ENCODE data around the gene RHOD. TPM values are rescaled to one million over a fixed set of nuclear protein-coding genes. Genes with fewer than 3 reads are reported as not detected.

RHOD gene
- total and polyA plus RNA-seq, 10 of the 15 experiments (the other 5 are each of a cell fraction or from before 2014, with no cell fraction given): 0.15 to 2.6 (median 1.9) TPM; not detected in 2

DNA sequence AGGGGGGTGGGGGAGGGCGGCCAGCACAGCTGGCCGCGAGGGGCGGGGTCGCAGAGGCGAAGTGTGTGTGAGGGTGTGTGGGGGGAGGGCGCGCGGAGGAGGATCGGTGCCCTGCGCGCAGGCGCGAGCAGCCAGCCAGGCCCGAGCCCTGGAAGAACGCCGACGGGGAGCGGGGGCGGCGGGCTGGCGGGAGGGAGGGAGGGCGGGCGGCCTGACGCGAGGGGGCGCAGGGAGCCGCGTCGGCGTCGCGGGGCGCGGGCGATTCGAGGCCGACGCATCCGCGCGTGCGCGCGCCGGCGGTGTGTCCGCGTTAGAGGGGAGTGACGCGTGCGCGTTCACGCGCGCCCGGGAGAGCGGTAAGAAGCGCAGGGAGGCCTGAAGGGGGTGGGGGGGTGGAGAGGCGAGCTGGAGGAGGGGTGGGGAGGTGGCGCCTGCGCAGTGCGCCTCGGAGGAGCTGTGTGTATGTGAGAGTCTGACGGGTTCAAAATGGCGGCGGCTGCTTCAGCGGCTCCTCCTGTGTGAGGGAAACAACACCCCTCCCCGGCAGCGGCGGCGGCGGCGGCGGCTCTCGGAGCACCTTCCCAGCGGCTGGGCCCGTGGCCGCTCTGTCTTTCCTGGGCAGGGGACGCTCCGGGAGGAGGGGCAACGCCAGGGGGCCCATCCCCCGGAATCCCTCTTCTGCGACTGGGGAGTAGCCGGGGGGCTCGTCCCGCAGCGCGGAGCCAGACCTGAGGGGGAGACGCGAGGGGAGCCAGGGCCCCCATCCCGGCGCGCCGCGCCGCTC is 62.3 kb downstream of the RHOD start, which contains the start of gene KDM2A (continued):
- TF ChIP-seq GATAD2B (conservative IDR thresholded peaks at IDR 0.05; ENCODE audit: low read depth) (peak; percentile 80; the same call in 1 of the 2 replicates), ZNF207 (IDR thresholded peaks at IDR 0.05; ENCODE audit: borderline replicate concordance) (no peak), CREB1 (IDR thresholded peaks at IDR 0.05; ENCODE audit: low read depth) (peak; percentile 84), USF2 (IDR thresholded peaks at IDR 0.05; ENCODE audit: borderline replicate concordance, low read depth, low read length) (no peak), CHD2 (IDR thresholded peaks at IDR 0.05; ENCODE audit: borderline replicate concordance, low read depth, low read length) (peak; percentile 37; the same call in 1 of the 2 replicates), MAX (IDR thresholded peaks at IDR 0.05; ENCODE audit: low read depth, low read length) (no peak), KLF5 (IDR thresholded peaks at IDR 0.05; ENCODE audit: partially characterized antibody) (no peak), CREM (IDR thresholded peaks at IDR 0.05; ENCODE audit: low read depth) (peak; percentile 45), BCL11A (IDR thresholded peaks at IDR 0.05; ENCODE audit: low read depth, low read length) (no peak), ZSCAN29 (IDR thresholded peaks at IDR 0.05) (no peak), ASH2L (IDR thresholded peaks at IDR 0.05; ENCODE audit: borderline replicate concordance, low read depth) (no peak), MXI1 (IDR thresholded peaks at IDR 0.05; ENCODE audit: low read depth, low read length) (peak; percentile 43; the same call in 1 of the 2 replicates), PAX5 (IDR thresholded peaks at IDR 0.05; ENCODE audit: borderline replicate concordance, low read depth, low read length) (peak; percentile 33; the same call in 1 of the 2 replicates), NRF1 (conservative IDR thresholded peaks at IDR 0.05; ENCODE audit: low read depth, low read length) (peak; percentile 57), CHD1 (IDR thresholded peaks at IDR 0.05; ENCODE audit: low read depth, low read length) (no peak), ZNF24 (IDR thresholded peaks at IDR 0.05) (no peak), SMC3 (IDR thresholded peaks at IDR 0.05; ENCODE audit: borderline replicate concordance, low read length) (no peak), ZNF622 (IDR thresholded peaks at IDR 0.05) (no peak), POLR2AphosphoS5 (IDR thresholded peaks at IDR 0.05; ENCODE audit: low read length) (no peak), EP300 (IDR thresholded peaks at IDR 0.05; ENCODE audit: borderline replicate concordance in 1 of 2, control insufficient read depth in 1 of 2, low read depth in 2 of 2, low read length in 2 of 2) (no peak), POU2F2 (IDR thresholded peaks at IDR 0.05; ENCODE audit: borderline replicate concordance, low read depth, low read length) (0 out of 3 replicates have a peak, but pooled peaks have one; percentile 19), SIN3A (IDR thresholded peaks at IDR 0.05; ENCODE audit: low read depth, low read length) (no peak), TAF1 (IDR thresholded peaks at IDR 0.05; ENCODE audit: borderline replicate concordance, low read depth, low read length) (peak; percentile 92; the same call in 1 of the 2 replicates), TCF12 (IDR thresholded peaks at IDR 0.05; ENCODE audit: low read depth, low read length) (0 out of 2 replicates have a peak, but pooled peaks have one; percentile 43)
- TF ChIP-seq, protein P1, sequence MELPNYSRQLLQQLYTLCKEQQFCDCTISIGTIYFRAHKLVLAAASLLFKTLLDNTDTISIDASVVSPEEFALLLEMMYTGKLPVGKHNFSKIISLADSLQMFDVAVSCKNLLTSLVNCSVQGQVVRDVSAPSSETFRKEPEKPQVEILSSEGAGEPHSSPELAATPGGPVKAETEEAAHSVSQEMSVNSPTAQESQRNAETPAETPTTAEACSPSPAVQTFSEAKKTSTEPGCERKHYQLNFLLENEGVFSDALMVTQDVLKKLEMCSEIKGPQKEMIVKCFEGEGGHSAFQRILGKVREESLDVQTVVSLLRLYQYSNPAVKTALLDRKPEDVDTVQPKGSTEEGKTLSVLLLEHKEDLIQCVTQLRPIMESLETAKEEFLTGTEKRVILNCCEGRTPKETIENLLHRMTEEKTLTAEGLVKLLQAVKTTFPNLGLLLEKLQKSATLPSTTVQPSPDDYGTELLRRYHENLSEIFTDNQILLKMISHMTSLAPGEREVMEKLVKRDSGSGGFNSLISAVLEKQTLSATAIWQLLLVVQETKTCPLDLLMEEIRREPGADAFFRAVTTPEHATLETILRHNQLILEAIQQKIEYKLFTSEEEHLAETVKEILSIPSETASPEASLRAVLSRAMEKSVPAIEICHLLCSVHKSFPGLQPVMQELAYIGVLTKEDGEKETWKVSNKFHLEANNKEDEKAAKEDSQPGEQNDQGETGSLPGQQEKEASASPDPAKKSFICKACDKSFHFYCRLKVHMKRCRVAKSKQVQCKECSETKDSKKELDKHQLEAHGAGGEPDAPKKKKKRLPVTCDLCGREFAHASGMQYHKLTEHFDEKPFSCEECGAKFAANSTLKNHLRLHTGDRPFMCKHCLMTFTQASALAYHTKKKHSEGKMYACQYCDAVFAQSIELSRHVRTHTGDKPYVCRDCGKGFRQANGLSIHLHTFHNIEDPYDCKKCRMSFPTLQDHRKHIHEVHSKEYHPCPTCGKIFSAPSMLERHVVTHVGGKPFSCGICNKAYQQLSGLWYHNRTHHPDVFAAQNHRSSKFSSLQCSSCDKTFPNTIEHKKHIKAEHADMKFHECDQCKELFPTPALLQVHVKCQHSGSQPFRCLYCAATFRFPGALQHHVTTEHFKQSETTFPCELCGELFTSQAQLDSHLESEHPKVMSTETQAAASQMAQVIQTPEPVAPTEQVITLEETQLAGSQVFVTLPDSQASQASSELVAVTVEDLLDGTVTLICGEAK (IDR thresholded peaks at IDR 0.05; ENCODE audit: borderline replicate concordance): no peak
